ENCODE measurements around the gene DNAH1. TPM values are rescaled to one million over a fixed set of nuclear protein-coding genes. Genes with fewer than 3 reads are reported as not detected.

Gene DNAH1
- total and polyA plus RNA-seq, 2 experiments from 2014 or later, result 0.81 to 1.8 TPM

DNA sequence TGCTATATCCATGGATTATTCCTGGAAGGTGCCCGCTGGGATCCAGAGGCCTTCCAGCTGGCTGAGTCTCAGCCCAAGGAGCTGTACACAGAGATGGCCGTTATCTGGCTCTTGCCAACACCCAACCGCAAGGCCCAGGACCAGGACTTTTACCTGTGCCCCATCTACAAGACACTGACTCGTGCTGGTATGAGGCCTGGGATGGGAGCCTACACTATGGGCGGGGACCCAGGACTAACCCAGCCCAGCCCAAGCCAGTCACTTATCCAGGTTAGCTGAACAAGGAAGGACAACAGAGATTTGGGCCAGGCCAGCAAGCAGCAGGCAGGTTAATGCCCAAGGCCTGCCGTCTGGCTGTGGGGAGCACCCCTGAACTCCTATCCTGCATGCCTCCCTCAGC lies 83.5 kb downstream of the DNAH1 start (continued):
- TF ChIP-seq, protein P1, sequence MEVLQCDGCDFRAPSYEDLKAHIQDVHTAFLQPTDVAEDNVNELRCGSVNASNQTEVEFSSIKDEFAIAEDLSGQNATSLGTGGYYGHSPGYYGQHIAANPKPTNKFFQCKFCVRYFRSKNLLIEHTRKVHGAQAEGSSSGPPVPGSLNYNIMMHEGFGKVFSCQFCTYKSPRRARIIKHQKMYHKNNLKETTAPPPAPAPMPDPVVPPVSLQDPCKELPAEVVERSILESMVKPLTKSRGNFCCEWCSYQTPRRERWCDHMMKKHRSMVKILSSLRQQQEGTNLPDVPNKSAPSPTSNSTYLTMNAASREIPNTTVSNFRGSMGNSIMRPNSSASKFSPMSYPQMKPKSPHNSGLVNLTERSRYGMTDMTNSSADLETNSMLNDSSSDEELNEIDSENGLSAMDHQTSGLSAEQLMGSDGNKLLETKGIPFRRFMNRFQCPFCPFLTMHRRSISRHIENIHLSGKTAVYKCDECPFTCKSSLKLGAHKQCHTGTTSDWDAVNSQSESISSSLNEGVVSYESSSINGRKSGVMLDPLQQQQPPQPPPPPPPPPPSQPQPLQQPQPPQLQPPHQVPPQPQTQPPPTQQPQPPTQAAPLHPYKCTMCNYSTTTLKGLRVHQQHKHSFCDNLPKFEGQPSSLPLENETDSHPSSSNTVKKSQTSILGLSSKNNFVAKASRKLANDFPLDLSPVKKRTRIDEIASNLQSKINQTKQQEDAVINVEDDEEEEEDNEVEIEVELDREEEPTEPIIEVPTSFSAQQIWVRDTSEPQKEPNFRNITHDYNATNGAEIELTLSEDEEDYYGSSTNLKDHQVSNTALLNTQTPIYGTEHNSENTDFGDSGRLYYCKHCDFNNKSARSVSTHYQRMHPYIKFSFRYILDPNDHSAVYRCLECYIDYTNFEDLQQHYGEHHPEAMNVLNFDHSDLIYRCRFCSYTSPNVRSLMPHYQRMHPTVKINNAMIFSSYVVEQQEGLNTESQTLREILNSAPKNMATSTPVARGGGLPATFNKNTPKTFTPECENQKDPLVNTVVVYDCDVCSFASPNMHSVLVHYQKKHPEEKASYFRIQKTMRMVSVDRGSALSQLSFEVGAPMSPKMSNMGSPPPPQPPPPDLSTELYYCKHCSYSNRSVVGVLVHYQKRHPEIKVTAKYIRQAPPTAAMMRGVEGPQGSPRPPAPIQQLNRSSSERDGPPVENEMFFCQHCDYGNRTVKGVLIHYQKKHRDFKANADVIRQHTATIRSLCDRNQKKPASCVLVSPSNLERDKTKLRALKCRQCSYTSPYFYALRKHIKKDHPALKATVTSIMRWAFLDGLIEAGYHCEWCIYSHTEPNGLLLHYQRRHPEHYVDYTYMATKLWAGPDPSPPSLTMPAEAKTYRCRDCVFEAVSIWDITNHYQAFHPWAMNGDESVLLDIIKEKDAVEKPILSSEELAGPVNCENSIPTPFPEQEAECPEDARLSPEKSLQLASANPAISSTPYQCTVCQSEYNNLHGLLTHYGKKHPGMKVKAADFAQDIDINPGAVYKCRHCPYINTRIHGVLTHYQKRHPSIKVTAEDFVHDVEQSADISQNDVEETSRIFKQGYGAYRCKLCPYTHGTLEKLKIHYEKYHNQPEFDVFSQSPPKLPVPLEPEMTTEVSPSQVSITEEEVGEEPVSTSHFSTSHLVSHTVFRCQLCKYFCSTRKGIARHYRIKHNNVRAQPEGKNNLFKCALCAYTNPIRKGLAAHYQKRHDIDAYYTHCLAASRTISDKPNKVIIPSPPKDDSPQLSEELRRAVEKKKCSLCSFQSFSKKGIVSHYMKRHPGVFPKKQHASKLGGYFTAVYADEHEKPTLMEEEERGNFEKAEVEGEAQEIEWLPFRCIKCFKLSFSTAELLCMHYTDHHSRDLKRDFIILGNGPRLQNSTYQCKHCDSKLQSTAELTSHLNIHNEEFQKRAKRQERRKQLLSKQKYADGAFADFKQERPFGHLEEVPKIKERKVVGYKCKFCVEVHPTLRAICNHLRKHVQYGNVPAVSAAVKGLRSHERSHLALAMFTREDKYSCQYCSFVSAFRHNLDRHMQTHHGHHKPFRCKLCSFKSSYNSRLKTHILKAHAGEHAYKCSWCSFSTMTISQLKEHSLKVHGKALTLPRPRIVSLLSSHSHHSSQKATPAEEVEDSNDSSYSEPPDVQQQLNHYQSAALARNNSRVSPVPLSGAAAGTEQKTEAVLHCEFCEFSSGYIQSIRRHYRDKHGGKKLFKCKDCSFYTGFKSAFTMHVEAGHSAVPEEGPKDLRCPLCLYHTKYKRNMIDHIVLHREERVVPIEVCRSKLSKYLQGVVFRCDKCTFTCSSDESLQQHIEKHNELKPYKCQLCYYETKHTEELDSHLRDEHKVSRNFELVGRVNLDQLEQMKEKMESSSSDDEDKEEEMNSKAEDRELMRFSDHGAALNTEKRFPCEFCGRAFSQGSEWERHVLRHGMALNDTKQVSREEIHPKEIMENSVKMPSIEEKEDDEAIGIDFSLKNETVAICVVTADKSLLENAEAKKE (CRISPR knock-in tag; IDR thresholded peaks at IDR 0.05), result no peak
- TF ChIP-seq JUNB (IDR thresholded peaks at IDR 0.05; ENCODE audit: unreplicated experiment) (no peak), EZH2 (IDR thresholded peaks at IDR 0.05; ENCODE audit: low read depth, unreplicated experiment) (no peak), ZNF114 (CRISPR knock-in tag; IDR thresholded peaks at IDR 0.05) (no peak), EZH2phosphoT487 (IDR thresholded peaks at IDR 0.05; ENCODE audit: unreplicated experiment) (no peak), STAT1 (IDR thresholded peaks at IDR 0.05; ENCODE audit: unreplicated experiment) (no peak), POLR2AphosphoS5 (IDR thresholded peaks at IDR 0.05; ENCODE audit: low read depth) (no peak), ZNF331 (CRISPR knock-in tag; IDR thresholded peaks at IDR 0.05; ENCODE audit: low read depth) (no peak), NANOG (IDR thresholded peaks at IDR 0.05; ENCODE audit: borderline replicate concordance) (no peak)
- TF ChIP-seq, protein P2, sequence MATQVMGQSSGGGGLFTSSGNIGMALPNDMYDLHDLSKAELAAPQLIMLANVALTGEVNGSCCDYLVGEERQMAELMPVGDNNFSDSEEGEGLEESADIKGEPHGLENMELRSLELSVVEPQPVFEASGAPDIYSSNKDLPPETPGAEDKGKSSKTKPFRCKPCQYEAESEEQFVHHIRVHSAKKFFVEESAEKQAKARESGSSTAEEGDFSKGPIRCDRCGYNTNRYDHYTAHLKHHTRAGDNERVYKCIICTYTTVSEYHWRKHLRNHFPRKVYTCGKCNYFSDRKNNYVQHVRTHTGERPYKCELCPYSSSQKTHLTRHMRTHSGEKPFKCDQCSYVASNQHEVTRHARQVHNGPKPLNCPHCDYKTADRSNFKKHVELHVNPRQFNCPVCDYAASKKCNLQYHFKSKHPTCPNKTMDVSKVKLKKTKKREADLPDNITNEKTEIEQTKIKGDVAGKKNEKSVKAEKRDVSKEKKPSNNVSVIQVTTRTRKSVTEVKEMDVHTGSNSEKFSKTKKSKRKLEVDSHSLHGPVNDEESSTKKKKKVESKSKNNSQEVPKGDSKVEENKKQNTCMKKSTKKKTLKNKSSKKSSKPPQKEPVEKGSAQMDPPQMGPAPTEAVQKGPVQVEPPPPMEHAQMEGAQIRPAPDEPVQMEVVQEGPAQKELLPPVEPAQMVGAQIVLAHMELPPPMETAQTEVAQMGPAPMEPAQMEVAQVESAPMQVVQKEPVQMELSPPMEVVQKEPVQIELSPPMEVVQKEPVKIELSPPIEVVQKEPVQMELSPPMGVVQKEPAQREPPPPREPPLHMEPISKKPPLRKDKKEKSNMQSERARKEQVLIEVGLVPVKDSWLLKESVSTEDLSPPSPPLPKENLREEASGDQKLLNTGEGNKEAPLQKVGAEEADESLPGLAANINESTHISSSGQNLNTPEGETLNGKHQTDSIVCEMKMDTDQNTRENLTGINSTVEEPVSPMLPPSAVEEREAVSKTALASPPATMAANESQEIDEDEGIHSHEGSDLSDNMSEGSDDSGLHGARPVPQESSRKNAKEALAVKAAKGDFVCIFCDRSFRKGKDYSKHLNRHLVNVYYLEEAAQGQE (IDR thresholded peaks at IDR 0.05; ENCODE audit: unreplicated experiment), result no peak
- TF ChIP-seq, protein P3, sequence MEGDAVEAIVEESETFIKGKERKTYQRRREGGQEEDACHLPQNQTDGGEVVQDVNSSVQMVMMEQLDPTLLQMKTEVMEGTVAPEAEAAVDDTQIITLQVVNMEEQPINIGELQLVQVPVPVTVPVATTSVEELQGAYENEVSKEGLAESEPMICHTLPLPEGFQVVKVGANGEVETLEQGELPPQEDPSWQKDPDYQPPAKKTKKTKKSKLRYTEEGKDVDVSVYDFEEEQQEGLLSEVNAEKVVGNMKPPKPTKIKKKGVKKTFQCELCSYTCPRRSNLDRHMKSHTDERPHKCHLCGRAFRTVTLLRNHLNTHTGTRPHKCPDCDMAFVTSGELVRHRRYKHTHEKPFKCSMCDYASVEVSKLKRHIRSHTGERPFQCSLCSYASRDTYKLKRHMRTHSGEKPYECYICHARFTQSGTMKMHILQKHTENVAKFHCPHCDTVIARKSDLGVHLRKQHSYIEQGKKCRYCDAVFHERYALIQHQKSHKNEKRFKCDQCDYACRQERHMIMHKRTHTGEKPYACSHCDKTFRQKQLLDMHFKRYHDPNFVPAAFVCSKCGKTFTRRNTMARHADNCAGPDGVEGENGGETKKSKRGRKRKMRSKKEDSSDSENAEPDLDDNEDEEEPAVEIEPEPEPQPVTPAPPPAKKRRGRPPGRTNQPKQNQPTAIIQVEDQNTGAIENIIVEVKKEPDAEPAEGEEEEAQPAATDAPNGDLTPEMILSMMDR (conservative IDR thresholded peaks at IDR 0.05; ENCODE audit: low read depth in 2 of 2), result no peak
- TF ChIP-seq, protein P4, sequence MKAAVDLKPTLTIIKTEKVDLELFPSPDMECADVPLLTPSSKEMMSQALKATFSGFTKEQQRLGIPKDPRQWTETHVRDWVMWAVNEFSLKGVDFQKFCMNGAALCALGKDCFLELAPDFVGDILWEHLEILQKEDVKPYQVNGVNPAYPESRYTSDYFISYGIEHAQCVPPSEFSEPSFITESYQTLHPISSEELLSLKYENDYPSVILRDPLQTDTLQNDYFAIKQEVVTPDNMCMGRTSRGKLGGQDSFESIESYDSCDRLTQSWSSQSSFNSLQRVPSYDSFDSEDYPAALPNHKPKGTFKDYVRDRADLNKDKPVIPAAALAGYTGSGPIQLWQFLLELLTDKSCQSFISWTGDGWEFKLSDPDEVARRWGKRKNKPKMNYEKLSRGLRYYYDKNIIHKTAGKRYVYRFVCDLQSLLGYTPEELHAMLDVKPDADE (IDR thresholded peaks at IDR 0.05), result no peak

Data from GM23338 (cell line).